Endothelial cell (in vitro differentiated cells): ENCODE data around the gene DLX1. TPM values are rescaled to one million over a fixed set of nuclear protein-coding genes. Genes with fewer than 3 reads are reported as not detected.
A peak's percentile ranks its signal among the peaks of the same experiment; 100 is the strongest.

Source experiments
- DNase-seq: peaks from one replicate; pipeline ENCODE4 v3.0.0; 2021; ENCODE audit warnings: low spot score
- H3K27ac Mint-ChIP-seq: one replicate; pipeline ENCODE4 v1.8.0; 2021; ENCODE audit warnings: mixed read lengths, inconsistent platforms; ENCODE audit not compliant: unreplicated experiment
- H3K27me3 Mint-ChIP-seq: one replicate; pipeline ENCODE4 v1.8.0; 2021; ENCODE audit warnings: mild to moderate bottlenecking, moderate library complexity, mixed read lengths, inconsistent platforms; ENCODE audit not compliant: unreplicated experiment
- H3K36me3 Mint-ChIP-seq: one replicate; pipeline ENCODE4 v1.8.0; 2021; ENCODE audit warnings: mild to moderate bottlenecking, low read depth, mixed read lengths, inconsistent platforms; ENCODE audit not compliant: unreplicated experiment
- H3K4me1 Mint-ChIP-seq: one replicate; pipeline ENCODE4 v1.8.0; 2021; ENCODE audit warnings: mild to moderate bottlenecking, mixed read lengths, inconsistent platforms; ENCODE audit not compliant: unreplicated experiment
- H3K4me3 Mint-ChIP-seq: one replicate; pipeline ENCODE4 v1.8.0; 2021; ENCODE audit warnings: mild to moderate bottlenecking, mixed read lengths, inconsistent platforms; ENCODE audit not compliant: unreplicated experiment
- H3K9me3 Mint-ChIP-seq: one replicate; pipeline ENCODE4 v1.8.0; 2021; ENCODE audit warnings: mixed read lengths, inconsistent platforms; ENCODE audit not compliant: unreplicated experiment
- total RNA-seq: library from RNA; stranded (reverse); fragmentation: NEBNext Ultra II Directional; extraction: Animal tissue kit (Norgen Biotek cat#: 25700); gene quantifications from one replicate; pipeline ENCODE4 v1.2.1, GENCODE V29; 2021; ENCODE audit not compliant: unreplicated experiment
- TF ChIP-seq, protein P1 (sequence below): fragments of 200-600 bp; sonication (generic); IDR thresholded peaks from one replicate; pipeline ENCODE4 v1.5.0; 2021; ENCODE audit warnings: antibody characterized with exemption; ENCODE audit not compliant: unreplicated experiment

The DLX1 gene
- total RNA-seq, 1 donor from 2014 or later, result 0.87 TPM

DNA sequence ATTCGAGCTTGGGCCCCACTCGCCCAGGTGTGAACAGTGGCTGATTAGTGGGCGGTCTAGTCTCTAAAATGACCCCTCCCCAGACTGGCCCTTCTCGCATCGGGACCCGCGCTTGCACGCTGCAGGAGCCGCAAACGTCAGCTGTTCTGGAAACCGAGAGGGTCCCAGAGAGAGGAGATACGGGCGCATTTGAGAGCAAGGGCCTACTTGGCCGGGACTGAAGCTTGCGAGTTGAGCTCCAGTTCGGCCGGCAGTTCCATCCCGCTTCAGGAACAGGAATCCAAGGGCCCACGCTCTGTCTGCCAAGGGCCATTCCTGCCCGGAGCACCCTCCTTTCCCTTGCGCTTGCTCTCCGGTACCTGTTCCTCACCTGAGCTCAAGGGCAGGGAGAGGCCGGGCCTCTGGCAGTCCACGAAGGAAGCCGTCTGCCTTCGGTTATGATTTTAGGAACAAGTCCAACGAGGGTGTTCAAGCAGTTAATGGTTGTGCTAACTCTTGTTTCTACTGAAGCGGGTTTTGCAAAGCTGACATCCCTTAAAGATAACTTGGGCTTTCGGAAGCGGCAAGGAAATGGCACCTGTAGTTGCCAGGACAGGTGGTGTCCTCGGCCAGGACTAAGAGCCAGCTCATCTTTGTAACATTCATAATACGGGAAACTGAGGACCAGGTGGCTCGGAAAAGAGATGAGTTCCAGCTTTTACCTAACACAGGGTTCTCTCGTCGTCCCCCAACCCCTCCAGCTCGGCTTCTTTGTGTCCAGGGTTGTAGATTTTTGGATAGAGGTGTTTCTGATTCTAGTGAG, 3.9 kb upstream of the DLX1 start:
- peak; percentile 22 for DNase-seq
- TF ChIP-seq, protein P1, sequence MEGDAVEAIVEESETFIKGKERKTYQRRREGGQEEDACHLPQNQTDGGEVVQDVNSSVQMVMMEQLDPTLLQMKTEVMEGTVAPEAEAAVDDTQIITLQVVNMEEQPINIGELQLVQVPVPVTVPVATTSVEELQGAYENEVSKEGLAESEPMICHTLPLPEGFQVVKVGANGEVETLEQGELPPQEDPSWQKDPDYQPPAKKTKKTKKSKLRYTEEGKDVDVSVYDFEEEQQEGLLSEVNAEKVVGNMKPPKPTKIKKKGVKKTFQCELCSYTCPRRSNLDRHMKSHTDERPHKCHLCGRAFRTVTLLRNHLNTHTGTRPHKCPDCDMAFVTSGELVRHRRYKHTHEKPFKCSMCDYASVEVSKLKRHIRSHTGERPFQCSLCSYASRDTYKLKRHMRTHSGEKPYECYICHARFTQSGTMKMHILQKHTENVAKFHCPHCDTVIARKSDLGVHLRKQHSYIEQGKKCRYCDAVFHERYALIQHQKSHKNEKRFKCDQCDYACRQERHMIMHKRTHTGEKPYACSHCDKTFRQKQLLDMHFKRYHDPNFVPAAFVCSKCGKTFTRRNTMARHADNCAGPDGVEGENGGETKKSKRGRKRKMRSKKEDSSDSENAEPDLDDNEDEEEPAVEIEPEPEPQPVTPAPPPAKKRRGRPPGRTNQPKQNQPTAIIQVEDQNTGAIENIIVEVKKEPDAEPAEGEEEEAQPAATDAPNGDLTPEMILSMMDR, result no peak
- Mint-ChIP-seq H3K27me3 (peaks cover 37% of the 10 kb centered on the region), H3K36me3 (no peaks in the 10 kb centered on the region), H3K9me3 (no peaks in the 10 kb centered on the region), H3K4me3 (no peak overlapping the region), H3K4me1 (peaks cover 23% of the 10 kb centered on the region), H3K27ac (no peak overlapping the region)

DNA sequence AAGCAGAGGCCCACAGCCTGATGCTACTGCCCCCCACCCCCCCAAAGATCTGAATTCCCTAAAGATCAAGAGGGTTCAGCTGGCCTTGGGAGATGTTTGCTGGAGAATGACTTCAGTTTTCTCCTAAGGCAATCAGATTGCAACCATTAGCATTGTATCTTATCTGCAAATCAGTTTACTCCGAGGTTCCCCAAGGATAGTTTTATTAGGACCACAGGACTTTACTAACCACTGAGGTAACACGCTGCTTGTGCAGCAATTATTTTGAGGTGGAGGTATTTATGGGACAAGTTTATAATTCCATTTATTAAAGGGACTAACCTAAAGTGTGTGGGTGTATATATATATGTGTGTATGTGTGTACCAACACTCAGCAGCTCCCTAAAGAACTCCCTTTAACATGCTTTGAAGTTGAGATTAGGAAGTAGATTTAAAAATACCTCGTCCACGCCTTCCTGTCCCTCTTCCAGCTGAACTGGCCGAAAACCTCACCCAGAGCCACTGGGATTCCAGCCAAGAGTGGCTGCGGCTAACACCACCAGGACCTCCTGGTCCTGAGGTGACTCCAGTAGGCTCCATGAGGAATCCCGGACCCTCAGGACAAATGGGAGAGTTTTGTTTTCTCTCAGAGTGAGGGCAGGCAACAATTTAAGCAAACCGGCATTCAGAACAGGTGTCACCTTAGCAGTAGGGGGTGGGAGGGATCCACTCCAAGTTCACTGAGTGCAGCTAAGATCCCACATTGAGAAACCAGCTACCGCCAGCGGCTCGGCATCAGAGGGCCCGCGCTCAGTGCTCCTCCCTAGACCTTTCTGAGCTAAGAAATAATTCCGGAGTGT, 3.0 kb upstream of the DLX1 start:
- Mint-ChIP-seq H3K36me3 (no peaks in the 10 kb centered on the region), H3K4me1 (peaks cover 31% of the 10 kb centered on the region), H3K27ac (no peak overlapping the region), H3K9me3 (no peaks in the 10 kb centered on the region), H3K4me3 (no peak overlapping the region), H3K27me3 (peaks cover 43% of the 10 kb centered on the region)
- TF ChIP-seq, protein P1, result no peak
- no peak for DNase-seq

DNA sequence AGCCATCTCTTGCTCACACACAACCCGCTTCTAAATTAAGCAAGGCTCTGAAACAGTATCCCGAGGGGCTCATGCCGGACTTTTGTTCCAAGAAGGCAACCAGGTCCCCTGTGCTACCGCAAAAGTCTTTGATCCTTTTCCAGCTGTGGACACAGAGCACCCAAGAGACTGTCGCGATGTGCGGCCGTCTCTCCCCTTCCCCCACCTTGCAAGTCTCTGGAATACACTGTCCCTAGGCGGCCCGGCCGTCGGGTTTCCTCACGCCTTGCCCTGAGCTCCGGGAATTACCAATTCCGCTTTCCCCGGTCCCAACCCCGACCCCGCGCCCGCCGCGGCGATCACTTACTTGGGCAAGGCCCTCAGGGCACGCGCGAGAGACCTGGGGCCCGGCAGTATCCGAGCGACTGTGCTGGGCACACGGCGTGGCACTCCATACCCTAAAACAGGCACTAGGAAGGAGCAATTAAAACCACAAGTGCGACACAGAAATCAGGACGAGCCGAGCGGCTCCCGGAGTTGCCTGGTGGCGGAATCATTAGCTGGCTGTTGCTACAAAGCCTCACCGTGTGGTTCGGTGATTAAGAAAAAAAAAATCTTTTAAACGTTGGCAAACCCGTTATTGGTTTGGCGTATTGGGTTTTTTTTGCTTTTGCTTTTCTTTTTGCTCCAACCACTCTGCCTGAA, 2.2 kb upstream of the DLX1 start:
- Mint-ChIP-seq H3K4me1 (peaks cover 36% of the 10 kb centered on the region), H3K4me3 (no peak overlapping the region), H3K36me3 (no peaks in the 10 kb centered on the region), H3K27me3 (peaks cover 43% of the 10 kb centered on the region), H3K9me3 (no peaks in the 10 kb centered on the region), H3K27ac (no peak overlapping the region)
- TF ChIP-seq, protein P1, result no peak
- no peak for DNase-seq

DNA sequence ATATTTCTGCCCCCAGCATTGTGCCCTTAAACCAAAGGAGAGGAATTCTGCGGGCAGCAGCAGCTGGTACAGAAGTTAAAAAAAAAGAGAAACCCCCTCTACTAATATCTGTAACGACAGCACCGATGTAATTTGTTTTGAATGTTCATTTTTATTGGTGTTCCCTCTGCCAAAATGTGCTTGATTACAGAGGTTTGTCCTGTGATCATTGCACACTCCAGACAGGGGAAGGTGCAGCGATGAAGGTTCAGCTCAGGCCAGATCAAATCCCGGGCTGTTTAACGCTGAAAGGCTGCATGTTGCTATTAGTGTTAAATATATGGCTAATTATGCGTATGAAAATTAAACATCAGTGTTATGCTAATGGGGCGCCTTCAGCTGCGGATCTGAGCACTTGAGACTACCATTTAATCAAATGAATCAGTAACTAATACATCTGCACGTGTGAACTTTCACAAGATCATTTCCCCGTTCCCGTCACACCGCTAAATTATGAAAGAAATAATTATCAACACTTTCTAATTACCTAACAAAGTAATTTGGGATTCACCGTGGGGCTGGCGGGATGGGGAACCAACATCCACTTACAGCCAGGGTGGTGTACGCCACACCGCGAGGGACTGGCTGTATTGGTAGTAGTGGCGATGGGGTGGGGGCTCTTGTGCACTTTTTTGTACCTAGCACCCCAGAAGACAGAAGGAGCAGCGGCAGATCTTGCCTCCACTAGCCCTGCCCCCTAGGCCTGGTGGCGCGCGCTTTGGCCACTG, 1.5 kb upstream of the DLX1 start:
- H3K27ac Mint-ChIP-seq, result no peak overlapping the region
- peaks cover 2% of the 10 kb centered on the region for H3K36me3 Mint-ChIP-seq
- H3K9me3 Mint-ChIP-seq, result no peaks in the 10 kb centered on the region
- peak overlapping the region; percentile 56 for H3K4me3 Mint-ChIP-seq
- no peak for DNase-seq
- peaks cover 42% of the 10 kb centered on the region for H3K4me1 Mint-ChIP-seq
- TF ChIP-seq, protein P1, result no peak
- H3K27me3 Mint-ChIP-seq, result peaks cover 49% of the 10 kb centered on the region
